Lung (tissue), 12 donors: ENCODE measurements around the gene CASZ1. TPM values are rescaled to one million over a fixed set of nuclear protein-coding genes. Genes with fewer than 3 reads are reported as not detected.

Source experiments
- ATAC-seq: fragments of 200-7000 bp; cut with Tn5 transposase; one replicate; pipeline ENCODE4 v1.9.1; 2020; ENCODE audit warnings: moderate number of reproducible peaks; ENCODE audit not compliant: insufficient read depth, low FRiP score
- DNase-seq, 3 donors: peaks; one replicate each; pipeline ENCODE4 v3.0.0-alpha.2; 2013 to 2017
- H3K27ac ChIP-seq, 2 donors: one replicate each; pipeline ENCODE4 v1.5.1; 2013; ENCODE audit warnings: mild to moderate bottlenecking in 2 of 2, moderate library complexity in 2 of 2, control low read depth in 1 of 2, inconsistent platforms in 1 of 2, low read depth in 1 of 2, low read length in 1 of 2
- H3K27me3 ChIP-seq, 3 donors: one replicate each; pipeline ENCODE4 v1.5.1; 2013; ENCODE audit warnings: low read length in 2 of 3; ENCODE audit not compliant: control insufficient read depth in 3 of 3, insufficient read depth in 3 of 3
- H3K36me3 ChIP-seq, 4 donors: one replicate each; pipeline ENCODE4 v1.5.1; 2013; ENCODE audit warnings: low read length in 4 of 4, mild to moderate bottlenecking in 1 of 4, moderate library complexity in 1 of 4; ENCODE audit not compliant: control insufficient read depth in 4 of 4, insufficient read depth in 4 of 4
- H3K4me1 ChIP-seq, 5 donors: one replicate each; pipeline ENCODE4 v1.5.1; 2013; ENCODE audit warnings: low read length in 5 of 5, mild to moderate bottlenecking in 2 of 5, moderate library complexity in 1 of 5; ENCODE audit not compliant: control insufficient read depth in 5 of 5, insufficient read depth in 5 of 5
- H3K4me3 ChIP-seq: one replicate; pipeline ENCODE4 v1.5.1; 2013; ENCODE audit warnings: mild to moderate bottlenecking, control low read depth, moderate library complexity
- H3K9ac ChIP-seq, 2 donors: one replicate each; pipeline ENCODE4 v1.5.1; 2013; ENCODE audit warnings: low read length in 2 of 2, control low read depth in 1 of 2; ENCODE audit not compliant: insufficient read depth in 1 of 2
- H3K9me3 ChIP-seq, 4 donors: one replicate each; pipeline ENCODE4 v1.5.1; 2013; ENCODE audit warnings: low read length in 3 of 4, mild to moderate bottlenecking in 1 of 4, moderate library complexity in 1 of 4; ENCODE audit not compliant: control insufficient read depth in 4 of 4, insufficient read depth in 3 of 4
- WGBS, 2 donors: extraction: QIAGEN DNeasy Blood & Tissue Kit; methylation state at CpG; one replicate each; pipeline ENCODE4 v1.1.7; 2013; 5-methylcytosine and 5-hydroxymethylcytosine counted together
- polyA plus RNA-seq, 2 donors: library from polyadenylated mRNA; stranded (reverse); fragments of 200-250 nt; gene quantifications; one replicate each; pipeline ENCODE4 v1.2.1, GENCODE V29; 2013
- total RNA-seq, 2 donors: library from RNA; depleted of rRNA in 1 of 2; stranded (reverse); fragments of >200 nt in 1 of 2; gene quantifications; one replicate each; pipeline ENCODE4 v1.2.1, GENCODE V29; 2014 to 2021
- TF ChIP-seq, protein P1 (sequence below): IDR thresholded peaks from 2 replicates; pipeline ENCODE4 v1.5.1; 2012; ENCODE audit warnings: mild to moderate bottlenecking; ENCODE audit errors: control extremely low read depth, extremely low read depth
- donor health status: control.
- donor health status: control.
- donor health status: Bipolar disorder and iron deficiency.
- donor health status: healthy.
- donor health status: DM: yes; HTN: yes; CAD: no.

The CASZ1 gene
- total and polyA plus RNA-seq, 4 donors: 10.3 to 69.9 (median 40.5) TPM

GRCh38 chr1:10713614-10714013 is 82.8 kb downstream of the CASZ1 start:
- Histone ChIP-seq H3K36me3 (no peaks in the 10 kb centered on the region), H3K27ac (no peak overlapping the region), H3K4me1 (peaks cover 0 to 28% (median 18%) of the 10 kb centered on the region in 5 donors), H3K4me3 (no peak overlapping the region), H3K9me3 (no peaks in the 10 kb centered on the region), H3K27me3 (no peaks in the 10 kb centered on the region), H3K9ac (no peak overlapping the region)
- 89 to 91% methylated on average over 7 of the region's 7 CpGs for WGBS, 2 donors
- DNase-seq: no peak
- ATAC-seq: no peak
- TF ChIP-seq, protein P1, sequence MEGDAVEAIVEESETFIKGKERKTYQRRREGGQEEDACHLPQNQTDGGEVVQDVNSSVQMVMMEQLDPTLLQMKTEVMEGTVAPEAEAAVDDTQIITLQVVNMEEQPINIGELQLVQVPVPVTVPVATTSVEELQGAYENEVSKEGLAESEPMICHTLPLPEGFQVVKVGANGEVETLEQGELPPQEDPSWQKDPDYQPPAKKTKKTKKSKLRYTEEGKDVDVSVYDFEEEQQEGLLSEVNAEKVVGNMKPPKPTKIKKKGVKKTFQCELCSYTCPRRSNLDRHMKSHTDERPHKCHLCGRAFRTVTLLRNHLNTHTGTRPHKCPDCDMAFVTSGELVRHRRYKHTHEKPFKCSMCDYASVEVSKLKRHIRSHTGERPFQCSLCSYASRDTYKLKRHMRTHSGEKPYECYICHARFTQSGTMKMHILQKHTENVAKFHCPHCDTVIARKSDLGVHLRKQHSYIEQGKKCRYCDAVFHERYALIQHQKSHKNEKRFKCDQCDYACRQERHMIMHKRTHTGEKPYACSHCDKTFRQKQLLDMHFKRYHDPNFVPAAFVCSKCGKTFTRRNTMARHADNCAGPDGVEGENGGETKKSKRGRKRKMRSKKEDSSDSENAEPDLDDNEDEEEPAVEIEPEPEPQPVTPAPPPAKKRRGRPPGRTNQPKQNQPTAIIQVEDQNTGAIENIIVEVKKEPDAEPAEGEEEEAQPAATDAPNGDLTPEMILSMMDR: no peak

DNA sequence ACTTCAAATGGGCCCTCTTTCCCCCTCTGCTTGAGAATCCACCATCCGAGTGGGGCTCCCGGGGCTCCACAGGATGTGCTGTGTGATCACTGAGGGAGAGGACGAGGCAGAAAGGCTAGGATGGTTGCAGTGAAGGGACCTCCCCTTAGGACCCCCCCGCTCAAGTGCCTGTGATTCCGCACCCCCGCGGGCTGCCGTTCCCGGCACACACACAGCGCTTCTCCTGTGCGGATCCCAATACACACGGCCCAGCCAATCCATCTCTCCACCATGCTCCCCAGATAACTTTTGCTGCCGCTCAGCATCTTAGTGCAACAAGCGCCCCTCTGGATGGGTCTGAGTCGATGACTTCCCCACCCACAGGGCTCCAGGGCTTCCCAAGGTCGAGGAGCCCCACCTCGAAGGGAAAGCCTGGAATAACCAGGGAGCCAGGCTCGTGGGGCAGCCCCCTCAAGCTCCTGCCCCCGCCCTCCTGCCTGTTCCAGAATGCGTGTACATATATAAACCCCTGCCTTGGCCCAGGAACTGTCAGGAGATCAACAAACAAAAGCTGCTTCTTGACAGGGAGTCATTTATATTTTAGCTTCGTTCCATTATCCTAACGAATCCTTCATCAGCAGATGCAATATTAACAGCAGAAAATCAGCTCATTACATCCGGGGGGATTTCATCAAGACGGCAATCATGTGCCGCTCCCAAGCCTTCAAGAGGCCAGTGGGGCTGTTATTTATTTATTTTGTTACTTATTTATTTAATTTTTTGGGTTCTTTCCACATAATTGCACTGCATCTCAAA is 83.7 kb downstream of the CASZ1 start:
- Histone ChIP-seq H3K9me3 (no peaks in the 10 kb centered on the region), H3K4me1 (peaks cover 0 to 28% (median 18%) of the 10 kb centered on the region in 5 donors), H3K27me3 (no peaks in the 10 kb centered on the region), H3K36me3 (no peaks in the 10 kb centered on the region), H3K9ac (no peak overlapping the region), H3K4me3 (no peak overlapping the region), H3K27ac (peak overlapping the region in 1 of 2 donors; percentile 42)
- WGBS, 2 donors: 76 to 84% methylated on average over 25 of the region's 25 CpGs
- ATAC-seq: no peak
- TF ChIP-seq, protein P1: no peak
- peak in 2 of 3 donors; percentile 44 to 68 for DNase-seq

GRCh38 chr1:10710489-10710888 is 86.0 kb downstream of the CASZ1 start:
- Histone ChIP-seq H3K27me3 (peaks cover 0 to 4% (median 0%) of the 10 kb centered on the region in 3 donors), H3K4me3 (no peak overlapping the region), H3K9me3 (no peaks in the 10 kb centered on the region), H3K4me1 (peaks cover 0 to 23% (median 14%) of the 10 kb centered on the region in 5 donors), H3K27ac (peak overlapping the region in 1 of 2 donors; percentile 37), H3K36me3 (no peaks in the 10 kb centered on the region), H3K9ac (no peak overlapping the region)
- TF ChIP-seq, protein P1: no peak
- ATAC-seq (no peak), DNase-seq (no peak)
- WGBS, 2 donors: 78 to 93% methylated on average over 7 of the region's 7 CpGs
